ENCODE results near the gene TOM1L2. TPM values are rescaled to one million over a fixed set of nuclear protein-coding genes. Genes with fewer than 3 reads are reported as not detected.
"Not testable (repeated sequence)": the region's sequence is repeated elsewhere in the genome, so short reads cannot be mapped to it uniquely, and the experiment has no call there.

Gene TOM1L2
- polyA plus RNA-seq, 1 donor from 2014 or later: 40.9 TPM

DNA sequence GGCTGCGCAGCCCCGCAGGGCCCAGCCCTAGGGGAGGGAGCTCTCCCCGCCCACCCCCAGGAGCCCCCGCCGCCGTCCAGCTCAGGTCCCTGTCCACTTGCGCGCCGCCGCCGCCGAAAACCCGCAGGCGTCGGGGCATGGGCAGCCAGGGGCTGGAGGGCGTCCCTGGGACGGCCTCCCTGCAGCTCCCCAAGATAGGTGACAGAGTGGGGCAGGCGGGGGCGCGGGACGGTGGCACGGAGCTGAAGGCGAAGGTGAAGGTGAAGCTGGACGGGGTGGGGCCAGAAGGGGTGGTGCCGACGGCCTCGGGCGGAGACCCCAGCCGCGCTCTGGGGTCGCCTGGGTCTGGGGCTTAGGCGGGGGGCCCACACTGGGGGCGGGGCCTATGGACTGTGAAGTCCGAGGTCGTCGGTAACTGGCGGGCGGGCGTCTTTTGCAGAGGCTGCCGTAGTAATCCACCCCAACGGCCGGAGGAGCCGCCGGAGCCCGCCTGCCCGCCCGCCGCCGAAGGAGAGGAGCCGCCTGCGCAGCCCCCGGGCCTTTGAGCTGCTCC lies 162.6 kb downstream of the TOM1L2 start:
- Histone ChIP-seq H3K27ac (ENCODE audit: low read length) (no peak overlapping the region), H3K4me3 (ENCODE audit: low read length) (no peak overlapping the region), H3F3A (ENCODE audit: insufficient read depth, low read length, poor library complexity, severe bottlenecking) (no peaks in the 10 kb centered on the region), H3K9ac (ENCODE audit: low read length) (no peak overlapping the region), H3K9me3 (ENCODE audit: low read length) (no peaks in the 10 kb centered on the region), H3K9me2 (ENCODE audit: insufficient read depth, low read length) (no peaks in the 10 kb centered on the region), H3K79me2 (replicated peaks; ENCODE audit: insufficient read depth, low read length) (no peaks in the 10 kb centered on the region), H3K27me3 (ENCODE audit: insufficient read depth, low read depth, low read length) (no peaks in the 10 kb centered on the region), H4K20me1 (ENCODE audit: insufficient read depth) (no peaks in the 10 kb centered on the region), H2AFZ (ENCODE audit: low read depth, low read length) (no peak overlapping the region), H3K4me2 (ENCODE audit: low read length) (no peak overlapping the region), H3K36me3 (ENCODE audit: insufficient read depth, low read length) (no peaks in the 10 kb centered on the region)
- TF ChIP-seq, protein P1, sequence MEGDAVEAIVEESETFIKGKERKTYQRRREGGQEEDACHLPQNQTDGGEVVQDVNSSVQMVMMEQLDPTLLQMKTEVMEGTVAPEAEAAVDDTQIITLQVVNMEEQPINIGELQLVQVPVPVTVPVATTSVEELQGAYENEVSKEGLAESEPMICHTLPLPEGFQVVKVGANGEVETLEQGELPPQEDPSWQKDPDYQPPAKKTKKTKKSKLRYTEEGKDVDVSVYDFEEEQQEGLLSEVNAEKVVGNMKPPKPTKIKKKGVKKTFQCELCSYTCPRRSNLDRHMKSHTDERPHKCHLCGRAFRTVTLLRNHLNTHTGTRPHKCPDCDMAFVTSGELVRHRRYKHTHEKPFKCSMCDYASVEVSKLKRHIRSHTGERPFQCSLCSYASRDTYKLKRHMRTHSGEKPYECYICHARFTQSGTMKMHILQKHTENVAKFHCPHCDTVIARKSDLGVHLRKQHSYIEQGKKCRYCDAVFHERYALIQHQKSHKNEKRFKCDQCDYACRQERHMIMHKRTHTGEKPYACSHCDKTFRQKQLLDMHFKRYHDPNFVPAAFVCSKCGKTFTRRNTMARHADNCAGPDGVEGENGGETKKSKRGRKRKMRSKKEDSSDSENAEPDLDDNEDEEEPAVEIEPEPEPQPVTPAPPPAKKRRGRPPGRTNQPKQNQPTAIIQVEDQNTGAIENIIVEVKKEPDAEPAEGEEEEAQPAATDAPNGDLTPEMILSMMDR (IDR thresholded peaks at IDR 0.05; ENCODE audit: poor library complexity, severe bottlenecking): no peak
- TF ChIP-seq, protein P2, sequence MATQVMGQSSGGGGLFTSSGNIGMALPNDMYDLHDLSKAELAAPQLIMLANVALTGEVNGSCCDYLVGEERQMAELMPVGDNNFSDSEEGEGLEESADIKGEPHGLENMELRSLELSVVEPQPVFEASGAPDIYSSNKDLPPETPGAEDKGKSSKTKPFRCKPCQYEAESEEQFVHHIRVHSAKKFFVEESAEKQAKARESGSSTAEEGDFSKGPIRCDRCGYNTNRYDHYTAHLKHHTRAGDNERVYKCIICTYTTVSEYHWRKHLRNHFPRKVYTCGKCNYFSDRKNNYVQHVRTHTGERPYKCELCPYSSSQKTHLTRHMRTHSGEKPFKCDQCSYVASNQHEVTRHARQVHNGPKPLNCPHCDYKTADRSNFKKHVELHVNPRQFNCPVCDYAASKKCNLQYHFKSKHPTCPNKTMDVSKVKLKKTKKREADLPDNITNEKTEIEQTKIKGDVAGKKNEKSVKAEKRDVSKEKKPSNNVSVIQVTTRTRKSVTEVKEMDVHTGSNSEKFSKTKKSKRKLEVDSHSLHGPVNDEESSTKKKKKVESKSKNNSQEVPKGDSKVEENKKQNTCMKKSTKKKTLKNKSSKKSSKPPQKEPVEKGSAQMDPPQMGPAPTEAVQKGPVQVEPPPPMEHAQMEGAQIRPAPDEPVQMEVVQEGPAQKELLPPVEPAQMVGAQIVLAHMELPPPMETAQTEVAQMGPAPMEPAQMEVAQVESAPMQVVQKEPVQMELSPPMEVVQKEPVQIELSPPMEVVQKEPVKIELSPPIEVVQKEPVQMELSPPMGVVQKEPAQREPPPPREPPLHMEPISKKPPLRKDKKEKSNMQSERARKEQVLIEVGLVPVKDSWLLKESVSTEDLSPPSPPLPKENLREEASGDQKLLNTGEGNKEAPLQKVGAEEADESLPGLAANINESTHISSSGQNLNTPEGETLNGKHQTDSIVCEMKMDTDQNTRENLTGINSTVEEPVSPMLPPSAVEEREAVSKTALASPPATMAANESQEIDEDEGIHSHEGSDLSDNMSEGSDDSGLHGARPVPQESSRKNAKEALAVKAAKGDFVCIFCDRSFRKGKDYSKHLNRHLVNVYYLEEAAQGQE (IDR thresholded peaks at IDR 0.05; ENCODE audit: borderline replicate concordance): no peak
- no peak for TF ChIP-seq EP300 (conservative IDR thresholded peaks at IDR 0.05; ENCODE audit: poor library complexity, severe bottlenecking)

DNA sequence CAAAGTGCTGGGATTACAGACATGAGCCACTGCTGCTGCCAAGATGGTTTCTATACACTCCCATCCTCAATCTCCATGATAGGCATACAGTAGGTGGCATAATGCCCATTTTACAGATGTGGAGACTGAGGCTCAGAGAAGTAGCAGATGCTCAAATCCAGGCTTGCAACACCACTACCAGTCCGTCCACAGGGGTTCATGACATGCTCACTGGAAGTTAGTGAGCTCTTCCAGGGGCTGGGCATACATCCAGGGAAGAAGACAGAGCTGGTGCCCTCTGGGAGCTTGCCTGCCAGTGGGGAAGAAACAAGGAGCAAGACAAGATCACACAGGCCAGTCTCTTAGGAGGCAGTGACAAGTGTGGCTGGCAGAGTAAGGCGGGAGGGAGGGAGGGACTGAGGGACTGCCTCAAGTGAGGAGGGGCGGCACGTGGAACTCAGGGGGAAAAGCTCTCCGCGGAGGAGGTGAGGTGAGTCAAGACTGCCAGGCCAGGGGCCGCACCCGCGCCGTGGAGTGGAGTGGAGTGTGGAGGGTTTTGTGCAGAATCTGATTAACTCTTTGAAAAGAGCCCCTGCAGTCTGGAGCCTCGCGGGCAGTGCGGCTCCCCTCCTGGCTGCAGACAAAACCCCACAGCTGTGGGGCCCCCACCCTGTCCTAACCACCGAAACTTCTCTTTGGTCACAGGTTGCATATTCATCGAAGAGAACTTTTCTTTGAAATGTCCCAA lies 163.3 kb downstream of the TOM1L2 start:
- Histone ChIP-seq H3K79me2 (replicated peaks; ENCODE audit: insufficient read depth, low read length) (peaks cover 3% of the 10 kb centered on the region), H3K4me2 (ENCODE audit: low read length) (no peak overlapping the region), H3K9me3 (ENCODE audit: low read length) (no peaks in the 10 kb centered on the region), H3F3A (ENCODE audit: insufficient read depth, low read length, poor library complexity, severe bottlenecking) (no peaks in the 10 kb centered on the region), H3K36me3 (ENCODE audit: insufficient read depth, low read length) (no peaks in the 10 kb centered on the region), H3K9me2 (ENCODE audit: insufficient read depth, low read length) (no peaks in the 10 kb centered on the region), H3K27me3 (ENCODE audit: insufficient read depth, low read depth, low read length) (no peaks in the 10 kb centered on the region), H3K4me3 (ENCODE audit: low read length) (no peak overlapping the region), H2AFZ (ENCODE audit: low read depth, low read length) (no peak overlapping the region), H4K20me1 (ENCODE audit: insufficient read depth) (no peaks in the 10 kb centered on the region), H3K27ac (ENCODE audit: low read length) (no peak overlapping the region), H3K9ac (ENCODE audit: low read length) (no peak overlapping the region)
- TF ChIP-seq SMC3 (conservative IDR thresholded peaks at IDR 0.05; ENCODE audit: poor library complexity) (no peak), POLR2AphosphoS5 (IDR thresholded peaks at IDR 0.05) (no peak), TAF1 (IDR thresholded peaks at IDR 0.05; ENCODE audit: low read depth) (no peak)

DNA sequence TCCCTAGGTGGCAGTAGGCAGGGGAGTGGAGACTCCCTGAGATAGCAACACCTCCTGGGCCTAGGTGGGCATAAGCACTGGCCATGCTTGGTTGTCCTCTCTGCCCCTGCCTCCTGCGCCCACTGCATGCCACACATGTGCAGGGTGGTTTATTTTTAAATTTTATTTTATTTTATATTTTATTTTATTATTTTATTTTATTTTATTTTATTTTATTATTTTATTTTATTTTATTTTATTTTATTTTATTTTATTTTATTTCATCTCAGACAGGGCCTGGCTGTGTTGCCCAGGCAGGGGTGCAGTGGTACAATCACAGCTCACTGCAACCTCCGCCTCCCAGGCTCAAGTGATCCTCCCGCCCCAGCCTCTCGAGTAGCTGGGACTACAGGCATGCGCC lies 164.0 kb downstream of the TOM1L2 start:
- H4K20me1 ChIP-seq (ENCODE audit: insufficient read depth); H3K9me3 ChIP-seq (ENCODE audit: low read length); H3F3A ChIP-seq (ENCODE audit: insufficient read depth, low read length, poor library complexity, severe bottlenecking); H3K4me2 ChIP-seq (ENCODE audit: low read length); H3K27ac ChIP-seq (ENCODE audit: low read length); H3K79me2 ChIP-seq (replicated peaks; ENCODE audit: insufficient read depth, low read length); H3K9me2 ChIP-seq (ENCODE audit: insufficient read depth, low read length); H3K4me3 ChIP-seq (ENCODE audit: low read length); H3K9ac ChIP-seq (ENCODE audit: low read length); H2AFZ ChIP-seq (ENCODE audit: low read depth, low read length); H3K27me3 ChIP-seq (ENCODE audit: insufficient read depth, low read depth, low read length); H3K36me3 ChIP-seq (ENCODE audit: insufficient read depth, low read length): not testable (repeated sequence)

Measured in neural cell (in vitro differentiated cells).